Adrenal gland (tissue), 5 donors: ENCODE data around the gene BCL2.

Experiments
- POLR2A ChIP-seq, 2 donors: fragments of 450-650 bp; IDR thresholded peaks; one replicate each; pipeline ENCODE4 v1.6.1; 2017; ENCODE audit warnings: antibody characterized with exemption in 2 of 2, mild to moderate bottlenecking in 2 of 2, moderate library complexity in 1 of 2
- TF ChIP-seq, protein P1 (sequence below), 6 experiments: fragments of 450-650 bp in 4 of 6; fragments of 200-600 bp in 2 of 6; sonication (generic) in 1 of 6; IDR thresholded peaks; 1 replicate in 5 of 6; 2 replicates in 1 of 6; pipeline versions ENCODE4 v1.5.1 to v1.8.0; 2016 to 2021; ENCODE audit warnings: antibody characterized with exemption in 6 of 6, mild to moderate bottlenecking in 2 of 6, moderate library complexity in 1 of 6
- donor health status: DM: no; HTN: no; CAD: no.

DNA sequence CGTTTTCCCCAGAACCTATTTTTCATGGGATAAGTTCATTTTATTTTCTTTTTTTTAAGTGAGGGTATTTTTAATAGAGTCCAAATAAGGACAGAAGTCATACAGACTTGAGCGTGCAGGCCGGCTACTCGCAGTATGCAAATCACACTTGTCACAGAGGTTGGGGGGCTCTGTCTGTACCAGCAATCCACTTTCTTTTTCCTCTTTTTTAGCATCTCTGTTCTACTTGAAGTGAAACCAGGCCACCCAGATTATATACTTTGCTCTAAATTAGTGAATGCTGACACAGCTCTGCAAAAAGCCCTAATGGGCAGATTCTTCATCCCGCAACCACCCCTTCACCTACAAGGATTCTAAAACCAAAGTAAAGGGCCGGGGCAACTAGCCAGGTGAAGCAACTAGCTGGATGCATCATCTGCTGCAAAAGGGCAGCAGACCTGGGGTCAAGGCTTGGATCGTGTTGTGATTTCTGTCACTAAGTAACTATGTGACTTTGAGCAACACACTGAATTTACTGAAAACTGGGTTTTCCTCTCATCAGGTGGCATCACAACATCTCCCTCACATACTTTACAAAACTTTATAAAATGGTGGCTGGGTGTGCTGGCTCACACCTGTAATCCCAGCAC, 29.1 kb upstream of the BCL2 start:
- TF ChIP-seq, protein P1, sequence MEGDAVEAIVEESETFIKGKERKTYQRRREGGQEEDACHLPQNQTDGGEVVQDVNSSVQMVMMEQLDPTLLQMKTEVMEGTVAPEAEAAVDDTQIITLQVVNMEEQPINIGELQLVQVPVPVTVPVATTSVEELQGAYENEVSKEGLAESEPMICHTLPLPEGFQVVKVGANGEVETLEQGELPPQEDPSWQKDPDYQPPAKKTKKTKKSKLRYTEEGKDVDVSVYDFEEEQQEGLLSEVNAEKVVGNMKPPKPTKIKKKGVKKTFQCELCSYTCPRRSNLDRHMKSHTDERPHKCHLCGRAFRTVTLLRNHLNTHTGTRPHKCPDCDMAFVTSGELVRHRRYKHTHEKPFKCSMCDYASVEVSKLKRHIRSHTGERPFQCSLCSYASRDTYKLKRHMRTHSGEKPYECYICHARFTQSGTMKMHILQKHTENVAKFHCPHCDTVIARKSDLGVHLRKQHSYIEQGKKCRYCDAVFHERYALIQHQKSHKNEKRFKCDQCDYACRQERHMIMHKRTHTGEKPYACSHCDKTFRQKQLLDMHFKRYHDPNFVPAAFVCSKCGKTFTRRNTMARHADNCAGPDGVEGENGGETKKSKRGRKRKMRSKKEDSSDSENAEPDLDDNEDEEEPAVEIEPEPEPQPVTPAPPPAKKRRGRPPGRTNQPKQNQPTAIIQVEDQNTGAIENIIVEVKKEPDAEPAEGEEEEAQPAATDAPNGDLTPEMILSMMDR (IDR thresholded peaks at IDR 0.05): no peak
- TF ChIP-seq POLR2A (IDR thresholded peaks at IDR 0.05): no peak
